Duodenal mucosa (tissue), 2 donors: ENCODE measurements around the gene KDSR.

Experiments
- H3K27ac ChIP-seq: one replicate; pipeline ENCODE4 v1.7.0; 2013; ENCODE audit warnings: low read depth, low read length
- H3K27me3 ChIP-seq, 2 donors: one replicate each; pipeline ENCODE4 v1.7.0; 2013; ENCODE audit warnings: low read length in 2 of 2, control low read depth in 1 of 2; ENCODE audit not compliant: insufficient read depth in 2 of 2, control insufficient read depth in 1 of 2
- H3K36me3 ChIP-seq, 2 donors: one replicate each; pipeline ENCODE4 v1.7.0; 2013; ENCODE audit warnings: low read length in 2 of 2, control low read depth in 1 of 2; ENCODE audit not compliant: insufficient read depth in 2 of 2, control insufficient read depth in 1 of 2
- H3K4me1 ChIP-seq, 2 donors: one replicate each; pipeline ENCODE4 v1.7.0; 2013; ENCODE audit warnings: low read length in 2 of 2, control low read depth in 1 of 2; ENCODE audit not compliant: insufficient read depth in 2 of 2, control insufficient read depth in 1 of 2
- H3K4me3 ChIP-seq, 2 donors: one replicate each; pipeline ENCODE4 v1.7.0; 2013; ENCODE audit warnings: low read length in 2 of 2, low read depth in 1 of 2
- H3K9ac ChIP-seq, 2 donors: one replicate each; pipeline ENCODE4 v1.7.0; 2013; ENCODE audit warnings: low read length in 2 of 2, low read depth in 1 of 2
- H3K9me3 ChIP-seq, 2 donors: one replicate each; pipeline ENCODE4 v1.7.0; 2013; ENCODE audit warnings: low read length in 2 of 2, control low read depth in 1 of 2; ENCODE audit not compliant: control insufficient read depth in 1 of 2

KDSR gene

DNA sequence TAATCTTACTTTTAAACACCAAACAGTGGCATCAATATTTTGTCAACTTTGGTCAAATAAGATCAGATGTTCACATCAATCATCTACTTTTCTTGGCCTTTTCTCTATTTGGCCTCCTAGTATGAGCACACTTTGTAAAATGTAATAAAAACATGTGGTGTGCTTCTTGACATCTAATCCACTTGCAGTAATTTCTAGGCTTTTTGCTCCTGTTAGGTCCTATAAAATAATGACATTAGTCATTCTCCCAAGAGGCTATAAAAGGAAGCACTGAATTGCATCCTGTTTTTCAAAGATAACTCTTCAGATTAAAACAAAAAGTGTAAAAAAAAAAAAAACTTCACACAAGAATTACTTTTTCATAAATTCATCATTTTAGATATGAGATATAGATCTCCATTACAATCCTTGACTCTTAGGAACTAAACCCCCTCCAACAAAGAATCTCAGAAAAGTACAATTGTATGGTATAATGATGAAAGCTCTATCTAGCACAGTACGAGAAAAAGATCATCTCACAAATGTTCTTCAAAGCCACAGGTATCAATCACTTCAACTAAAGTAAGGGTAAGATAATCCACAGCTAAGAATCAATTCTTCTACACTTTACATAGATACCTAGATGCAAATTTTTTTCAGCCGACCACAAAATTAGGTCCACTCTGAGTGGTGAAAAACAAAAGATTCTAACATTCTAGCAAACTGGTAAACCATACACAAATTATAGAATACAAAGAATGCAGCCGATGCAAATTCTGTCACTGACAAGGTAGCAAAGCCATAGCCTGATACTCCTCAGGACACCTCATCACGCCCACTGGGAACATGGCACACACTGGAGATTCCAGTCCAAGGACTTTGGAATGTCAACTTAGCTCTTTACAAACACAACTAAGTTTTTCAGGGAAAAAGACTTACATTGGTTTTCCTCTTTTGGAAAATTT lies 50.1 kb downstream of the KDSR start:
- H3K9ac ChIP-seq: peak overlapping the region; percentile 60 to 84
- H3K27me3 ChIP-seq: no peaks in the 10 kb centered on the region
- peak overlapping the region; percentile 86 to 89 for H3K4me3 ChIP-seq
- H3K27ac ChIP-seq: peak overlapping the region; percentile 37
- no peaks in the 10 kb centered on the region for H3K9me3 ChIP-seq
- H3K4me1 ChIP-seq: peaks cover 29 to 34% of the 10 kb centered on the region in 2 donors
- no peaks in the 10 kb centered on the region for H3K36me3 ChIP-seq

DNA sequence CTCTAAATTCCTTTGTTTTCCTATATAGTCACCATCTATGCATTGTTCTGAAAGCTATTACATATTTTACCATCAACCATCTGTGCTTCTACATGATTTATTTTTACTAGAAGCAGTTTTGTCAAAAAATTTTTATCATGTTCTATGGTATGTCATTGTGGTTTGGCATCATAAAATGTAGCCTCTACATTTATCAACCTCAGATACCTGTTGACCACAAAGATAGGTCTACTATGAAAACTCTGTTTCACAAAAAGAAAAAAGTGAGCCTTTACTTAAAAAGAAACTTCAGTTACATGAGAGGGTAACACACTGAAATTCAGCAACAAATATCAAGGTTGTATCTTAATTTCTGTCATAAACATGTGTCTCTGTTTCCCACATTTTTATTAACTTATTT lies 51.1 kb downstream of the KDSR start:
- Histone ChIP-seq H3K4me3 (peak overlapping the region; percentile 3 to 25), H3K4me1 (peaks cover 25 to 30% of the 10 kb centered on the region in 2 donors), H3K27ac (no peak overlapping the region), H3K9ac (no peak overlapping the region), H3K9me3 (no peaks in the 10 kb centered on the region), H3K27me3 (no peaks in the 10 kb centered on the region), H3K36me3 (no peaks in the 10 kb centered on the region)

DNA sequence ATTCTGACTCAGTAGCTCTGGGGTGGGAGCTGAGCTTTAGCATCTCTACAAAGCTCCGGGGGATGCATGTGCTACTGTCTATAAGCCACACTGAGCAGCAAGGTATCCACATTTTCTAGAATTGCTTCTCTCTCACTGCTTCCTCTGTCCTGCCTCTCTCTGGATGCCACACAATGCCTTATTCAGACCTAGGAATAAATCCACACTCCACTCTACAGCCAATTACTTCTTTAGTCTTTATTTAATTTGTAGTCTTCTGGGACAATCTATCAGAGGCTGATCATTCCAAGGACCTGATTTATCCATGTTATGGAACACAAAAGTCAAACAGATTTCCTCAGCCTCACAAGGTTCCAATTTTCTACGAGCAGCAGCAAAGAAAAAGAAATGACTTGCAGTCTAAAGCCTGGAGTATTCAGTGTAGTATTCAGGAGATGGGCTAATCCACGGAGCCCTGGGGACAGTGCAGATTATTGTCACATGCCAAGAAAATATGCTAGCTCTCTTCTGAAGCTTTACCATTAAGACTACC lies 51.8 kb downstream of the KDSR start:
- Histone ChIP-seq H3K36me3 (no peaks in the 10 kb centered on the region), H3K27me3 (no peaks in the 10 kb centered on the region), H3K4me3 (peak overlapping the region in 1 of 2 donors; percentile 34), H3K9me3 (no peaks in the 10 kb centered on the region), H3K27ac (no peak overlapping the region), H3K4me1 (peaks cover 24 to 25% of the 10 kb centered on the region in 2 donors), H3K9ac (peak overlapping the region in 1 of 2 donors; percentile 29)

DNA sequence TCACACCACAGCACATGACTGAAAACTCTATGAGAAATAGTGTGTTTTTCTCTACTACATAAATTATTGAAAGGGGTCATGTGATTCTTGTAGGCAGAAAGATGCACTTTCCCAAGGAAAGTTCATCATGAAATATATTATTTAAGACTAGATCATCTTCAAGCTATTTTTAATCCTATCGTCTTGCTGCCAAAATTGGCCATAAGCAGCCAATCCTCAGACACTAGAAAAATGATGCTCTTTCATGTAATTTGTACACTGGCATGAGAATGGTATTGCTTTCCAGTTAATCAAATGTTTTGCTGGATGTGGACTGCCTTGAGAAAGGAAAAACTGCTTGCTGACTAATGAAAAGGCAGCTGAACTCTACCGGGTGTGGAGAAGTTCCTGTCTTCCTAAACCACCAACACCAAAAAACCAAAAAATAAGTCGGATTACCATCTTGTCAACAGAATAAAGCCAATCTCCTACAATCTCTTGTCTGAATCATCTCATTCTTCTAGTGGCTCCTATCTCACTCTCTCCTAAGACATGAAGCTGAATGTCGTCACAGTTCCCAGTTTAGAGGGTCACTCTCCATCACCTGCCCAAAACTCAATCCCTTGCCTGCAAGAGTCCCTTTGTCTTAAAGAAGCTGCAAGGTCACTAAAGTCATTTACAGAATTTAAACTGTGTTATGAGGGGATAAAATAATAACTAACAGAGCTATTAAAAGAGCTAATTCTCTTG lies 52.8 kb downstream of the KDSR start:
- no peaks in the 10 kb centered on the region for H3K27me3 ChIP-seq
- no peaks in the 10 kb centered on the region for H3K36me3 ChIP-seq
- H3K27ac ChIP-seq: no peak overlapping the region
- peak overlapping the region in 1 of 2 donors; percentile 5 for H3K4me3 ChIP-seq
- H3K9me3 ChIP-seq: no peaks in the 10 kb centered on the region
- H3K4me1 ChIP-seq: peaks cover 25 to 26% of the 10 kb centered on the region in 2 donors
- no peak overlapping the region for H3K9ac ChIP-seq

DNA sequence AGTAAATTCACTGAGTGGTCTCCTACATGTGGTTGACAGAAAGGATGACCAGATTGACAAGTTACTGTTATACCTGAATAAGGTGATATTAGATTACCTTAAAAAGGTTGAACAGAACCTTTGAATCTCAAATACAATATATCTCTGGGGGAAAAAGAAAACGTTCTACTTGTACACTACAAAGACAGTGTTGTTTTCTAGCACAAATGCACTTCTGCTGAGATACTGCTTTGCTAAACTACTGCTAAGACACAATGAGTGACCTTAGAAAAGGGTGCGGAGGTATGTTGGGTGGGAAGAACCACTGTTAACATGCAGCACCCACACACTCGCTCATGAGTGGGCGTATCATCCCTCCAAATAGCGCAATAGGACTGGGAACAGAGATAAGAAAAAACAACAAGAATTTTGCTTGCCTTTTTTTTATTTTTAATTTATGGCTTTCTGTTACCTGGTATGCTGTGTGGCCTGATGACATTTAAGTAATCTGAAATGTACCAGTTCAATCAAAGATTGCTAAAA lies 53.5 kb downstream of the KDSR start:
- Histone ChIP-seq H3K36me3 (no peaks in the 10 kb centered on the region), H3K9me3 (no peaks in the 10 kb centered on the region), H3K27ac (no peak overlapping the region), H3K4me3 (peak overlapping the region in 1 of 2 donors; percentile 24), H3K27me3 (no peaks in the 10 kb centered on the region), H3K9ac (no peak overlapping the region), H3K4me1 (peaks cover 25 to 27% of the 10 kb centered on the region in 2 donors)

DNA sequence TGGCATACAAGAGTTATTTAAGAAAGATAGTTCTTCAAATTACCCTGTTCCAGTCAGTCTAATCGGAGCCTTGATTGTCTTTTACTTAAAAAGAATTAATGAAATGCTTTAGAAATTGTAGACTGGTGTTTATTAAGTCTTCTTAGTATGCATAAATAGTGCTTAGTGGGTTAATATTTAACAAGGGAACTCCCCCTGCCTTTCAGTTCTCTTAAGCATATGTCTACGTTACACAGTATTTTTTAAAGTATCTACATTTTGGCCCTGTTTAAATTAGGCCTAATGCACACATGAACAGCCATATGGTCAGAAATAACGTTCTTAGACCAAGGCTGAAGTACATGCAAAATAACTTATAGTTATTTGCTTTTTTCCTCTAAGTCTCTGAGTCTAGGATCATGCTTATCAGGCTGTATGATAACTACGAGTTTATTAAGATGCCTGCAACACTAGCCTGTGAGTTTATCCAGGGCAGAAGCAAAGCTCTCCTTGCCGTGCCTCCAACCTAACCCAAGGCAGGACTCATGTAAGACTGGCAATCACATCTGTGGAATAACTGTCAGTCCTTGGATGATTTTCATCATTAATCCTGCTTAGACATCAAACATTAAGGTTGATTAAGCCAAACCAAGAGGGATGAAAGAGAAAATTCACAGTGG lies 54.1 kb downstream of the KDSR start:
- Histone ChIP-seq H3K36me3 (no peaks in the 10 kb centered on the region), H3K4me1 (peaks cover 31% of the 10 kb centered on the region in 2 donors), H3K4me3 (peak overlapping the region in 1 of 2 donors; percentile 24), H3K27me3 (no peaks in the 10 kb centered on the region), H3K9ac (no peak overlapping the region), H3K9me3 (no peaks in the 10 kb centered on the region), H3K27ac (no peak overlapping the region)

DNA sequence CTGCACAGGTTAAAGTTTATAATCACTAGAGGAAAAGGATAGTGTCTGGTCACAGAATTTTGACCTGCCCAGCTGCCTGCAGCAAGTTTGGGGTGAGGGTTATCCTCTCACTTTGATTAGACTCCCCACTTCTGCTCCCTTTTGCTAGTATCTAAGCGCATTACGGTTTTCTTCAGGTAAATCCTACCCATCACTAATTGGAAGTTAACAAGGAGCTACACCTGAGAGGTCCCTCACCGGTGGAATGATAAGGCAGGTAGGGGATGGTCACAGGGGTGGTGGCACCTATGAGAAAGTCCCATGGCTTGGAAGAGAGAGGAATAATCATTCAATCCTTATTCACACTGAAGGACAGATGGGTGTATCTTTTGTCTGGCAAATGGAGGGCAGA lies 55.0 kb downstream of the KDSR start:
- H3K4me1 ChIP-seq: peaks cover 26 to 28% of the 10 kb centered on the region in 2 donors
- H3K27ac ChIP-seq: no peak overlapping the region
- no peaks in the 10 kb centered on the region for H3K9me3 ChIP-seq
- H3K9ac ChIP-seq: no peak overlapping the region
- no peaks in the 10 kb centered on the region for H3K27me3 ChIP-seq
- H3K4me3 ChIP-seq: no peak overlapping the region
- no peaks in the 10 kb centered on the region for H3K36me3 ChIP-seq

DNA sequence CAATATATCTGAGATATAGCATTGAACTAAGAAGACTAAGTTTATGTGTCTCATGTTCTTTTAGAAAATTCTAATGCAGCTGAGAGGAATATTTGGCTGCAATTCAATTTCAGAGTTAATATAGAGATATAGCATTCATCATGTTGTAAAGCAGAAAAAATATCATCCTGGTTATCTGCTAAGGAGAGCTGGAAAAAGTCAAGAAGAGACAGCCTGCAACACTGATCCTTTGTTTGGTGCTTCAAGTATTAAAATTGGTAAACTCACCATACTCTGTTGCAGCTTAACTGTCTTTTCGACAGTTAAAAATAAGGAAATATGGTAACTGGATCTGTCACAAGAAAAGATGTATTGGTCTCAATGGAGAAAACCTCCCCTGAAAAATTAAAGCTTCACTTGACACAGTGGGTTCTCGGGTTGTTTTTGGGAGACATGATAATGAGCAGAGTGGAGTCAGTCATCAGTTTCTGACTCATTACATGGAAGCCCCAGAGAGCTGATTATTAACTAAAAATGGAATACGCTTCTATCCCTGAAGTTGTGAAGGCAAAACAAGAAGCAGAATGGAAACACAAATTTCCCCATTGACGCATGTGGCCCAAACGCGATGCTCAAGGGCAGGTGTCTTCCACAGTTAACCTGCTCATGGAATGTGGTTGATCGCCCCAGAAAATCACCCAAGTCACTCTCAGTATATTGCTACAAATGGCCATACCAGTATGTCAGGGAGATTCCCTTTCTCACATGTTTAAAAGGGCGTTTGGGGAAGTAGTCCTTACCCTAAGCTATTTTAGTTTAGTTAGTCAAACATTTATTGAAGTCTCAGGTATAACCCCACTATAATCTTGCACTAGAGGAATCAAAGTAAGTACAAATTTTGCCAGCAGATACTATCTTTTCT lies 55.6 kb downstream of the KDSR start:
- no peak overlapping the region for H3K4me3 ChIP-seq
- peaks cover 26 to 28% of the 10 kb centered on the region in 2 donors for H3K4me1 ChIP-seq
- H3K36me3 ChIP-seq: no peaks in the 10 kb centered on the region
- H3K9me3 ChIP-seq: no peaks in the 10 kb centered on the region
- H3K27ac ChIP-seq: no peak overlapping the region
- no peaks in the 10 kb centered on the region for H3K27me3 ChIP-seq
- H3K9ac ChIP-seq: no peak overlapping the region

DNA sequence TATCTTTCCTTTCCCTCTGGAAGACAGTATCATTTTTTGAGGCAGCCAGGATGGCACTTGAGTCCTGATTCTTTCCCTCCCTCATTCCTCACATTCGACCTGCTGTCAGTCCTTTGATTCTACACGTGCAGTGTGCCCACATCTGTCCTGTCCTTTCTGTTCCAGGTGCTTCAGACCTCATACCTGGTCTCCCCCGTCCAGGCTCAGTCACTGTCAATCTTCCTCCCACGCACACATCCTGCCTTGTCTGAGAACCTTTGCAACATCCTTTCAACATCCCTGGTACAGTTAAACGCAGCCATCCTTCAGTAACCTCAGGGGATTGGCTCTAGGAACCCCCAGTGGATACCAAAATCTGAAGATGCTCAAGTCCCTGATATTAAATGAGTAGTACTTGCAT lies 57.6 kb downstream of the KDSR start:
- Histone ChIP-seq H3K27me3 (no peaks in the 10 kb centered on the region), H3K9me3 (no peaks in the 10 kb centered on the region), H3K9ac (no peak overlapping the region), H3K36me3 (no peaks in the 10 kb centered on the region), H3K4me1 (peaks cover 18 to 24% of the 10 kb centered on the region in 2 donors), H3K4me3 (no peak overlapping the region), H3K27ac (no peak overlapping the region)
